Measurements from ENCODE around the gene PDE11A. TPM values are rescaled to one million over a fixed set of nuclear protein-coding genes. Genes with fewer than 3 reads are reported as not detected.

Gene PDE11A
- total and polyA plus RNA-seq, 2 of the 8 experiments (the other 6 are each of a cell fraction or from before 2014, with no cell fraction given), result 0.19 to 0.23 TPM

GRCh38 chr2:177689623-177690022 is 383.0 kb downstream of the PDE11A start (continued):
- TF ChIP-seq CBX5 (IDR thresholded peaks at IDR 0.05; ENCODE audit: low read depth, low read length) (no peak), TCF12 (IDR thresholded peaks at IDR 0.05; ENCODE audit: low read depth, low read length) (no peak), TAF7 (optimal IDR thresholded peaks at IDR 0.05; ENCODE audit: borderline replicate concordance, low read depth, low read length) (no peak), USF2 (IDR thresholded peaks at IDR 0.05; ENCODE audit: low read length) (no peak)

Data from H1 (cell line).